ENCODE measurements around the gene SMYD3.
A peak's percentile ranks its signal among the peaks of the same experiment; 100 is the strongest.

Gene SMYD3

GRCh38 chr1:246005067-246005466, 502.0 kb downstream of the SMYD3 start:
- TF ChIP-seq POLR2A (IDR thresholded peaks at IDR 0.05; ENCODE audit: low read length) (no peak), GATA1 (IDR thresholded peaks at IDR 0.05; ENCODE audit: low read depth, low read length) (no peak)
- DNase-seq = no peak

GRCh38 chr1:246004301-246004700, 502.8 kb downstream of the SMYD3 start:
- TF ChIP-seq POLR2A (IDR thresholded peaks at IDR 0.05; ENCODE audit: low read length) (no peak), GATA1 (IDR thresholded peaks at IDR 0.05; ENCODE audit: low read depth, low read length) (no peak)

GRCh38 chr1:246003442-246003730, 503.7 kb downstream of the SMYD3 start:
- no peak for TF ChIP-seq GATA1 (IDR thresholded peaks at IDR 0.05; ENCODE audit: low read depth, low read length)
- no peak for TF ChIP-seq POLR2A (IDR thresholded peaks at IDR 0.05; ENCODE audit: low read length)

More at GRCh38 chr1:246004301-246004700, 502.8 kb downstream of the SMYD3 start:
- DNase-seq = no peak

GRCh38 chr1:246002725-246003441, 504.2 kb downstream of the SMYD3 start:
- peak; percentile 78 to 86 for DNase-seq
- TF ChIP-seq POLR2A (IDR thresholded peaks at IDR 0.05; ENCODE audit: low read length) = no peak
- no peak for TF ChIP-seq GATA1 (IDR thresholded peaks at IDR 0.05; ENCODE audit: low read depth, low read length)

More at GRCh38 chr1:246003442-246003730, 503.7 kb downstream of the SMYD3 start:
- DNase-seq = no peak

GRCh38 chr1:246001837-246002230, 505.2 kb downstream of the SMYD3 start:
- TF ChIP-seq GATA1 (IDR thresholded peaks at IDR 0.05; ENCODE audit: low read depth, low read length) (no peak), POLR2A (IDR thresholded peaks at IDR 0.05; ENCODE audit: low read length) (no peak)
- DNase-seq = no peak

GRCh38 chr1:246001142-246001836, 505.8 kb downstream of the SMYD3 start:
- DNase-seq = no peak

GRCh38 chr1:246000638-246001015, 506.5 kb downstream of the SMYD3 start:
- TF ChIP-seq POLR2A (IDR thresholded peaks at IDR 0.05; ENCODE audit: low read length) (no peak), GATA1 (IDR thresholded peaks at IDR 0.05; ENCODE audit: low read depth, low read length) (no peak)
- DNase-seq = no peak

More at GRCh38 chr1:246001142-246001836, 505.8 kb downstream of the SMYD3 start:
- TF ChIP-seq GATA1 (IDR thresholded peaks at IDR 0.05; ENCODE audit: low read depth, low read length) (no peak), POLR2A (IDR thresholded peaks at IDR 0.05; ENCODE audit: low read length) (no peak)

- DNase-seq = no peak
Observed at GRCh38 chr1:245999697-246000637, 507.1 kb downstream of the SMYD3 start.

GRCh38 chr1:245997471-245998258, 509.4 kb downstream of the SMYD3 start:
- TF ChIP-seq GATA1 (IDR thresholded peaks at IDR 0.05; ENCODE audit: low read depth, low read length) (no peak), POLR2A (IDR thresholded peaks at IDR 0.05; ENCODE audit: low read length) (no peak)
- no peak for DNase-seq

More at GRCh38 chr1:245999697-246000637, 507.1 kb downstream of the SMYD3 start:
- TF ChIP-seq POLR2A (IDR thresholded peaks at IDR 0.05; ENCODE audit: low read length) (no peak), GATA1 (IDR thresholded peaks at IDR 0.05; ENCODE audit: low read depth, low read length) (no peak)

GRCh38 chr1:245996811-245997210, 510.3 kb downstream of the SMYD3 start:
- DNase-seq = no peak
- TF ChIP-seq POLR2A (IDR thresholded peaks at IDR 0.05; ENCODE audit: low read length) (no peak), GATA1 (IDR thresholded peaks at IDR 0.05; ENCODE audit: low read depth, low read length) (no peak)

- DNase-seq = no peak
- TF ChIP-seq POLR2A (IDR thresholded peaks at IDR 0.05; ENCODE audit: low read length) (no peak), GATA1 (IDR thresholded peaks at IDR 0.05; ENCODE audit: low read depth, low read length) (no peak)
Observed at GRCh38 chr1:245995474-245995873, 511.6 kb downstream of the SMYD3 start.

GRCh38 chr1:245991266-245991665, 515.8 kb downstream of the SMYD3 start:
- TF ChIP-seq POLR2A (IDR thresholded peaks at IDR 0.05; ENCODE audit: low read length) (no peak), GATA1 (IDR thresholded peaks at IDR 0.05; ENCODE audit: low read depth, low read length) (no peak)

More at GRCh38 chr1:245991266-245991665, 515.8 kb downstream of the SMYD3 start:
- no peak for DNase-seq
